HepG2 (cell line): ENCODE results near the gene GSTM4. TPM values are rescaled to one million over a fixed set of nuclear protein-coding genes. Genes with fewer than 3 reads are reported as not detected.
A peak's percentile ranks its signal among the peaks of the same experiment; 100 is the strongest.

Experiments used
- ARID5B ChIP-seq: IDR thresholded peaks from 2 replicates; pipeline ENCODE4 v1.4.0; 2020; ENCODE audit warnings: mild to moderate bottlenecking, missing genetic modification reagents
- HNRNPLL ChIP-seq: fragments of 200-400 bp; formaldehyde crosslinking; IDR thresholded peaks from 2 replicates; pipeline ENCODE4 v1.6.1; 2017; ENCODE audit warnings: mild to moderate bottlenecking, low read depth, low read length; ENCODE audit not compliant: poor library complexity, severe bottlenecking
- HOMEZ ChIP-seq: IDR thresholded peaks from 2 replicates; pipeline ENCODE4 v1.6.1; 2016; ENCODE audit warnings: low read depth
- KLF12 ChIP-seq: sonication (generic); formaldehyde crosslinking; IDR thresholded peaks from 2 replicates; pipeline ENCODE4 v1.4.0; 2020; ENCODE audit warnings: missing genetic modification reagents, borderline replicate concordance
- MED8 ChIP-seq: sonication (generic); formaldehyde crosslinking; IDR thresholded peaks from 2 replicates; pipeline ENCODE4 v1.8.1; 2023; ENCODE audit warnings: mild to moderate bottlenecking, missing genetic modification reagents; ENCODE audit not compliant: insufficient replicate concordance
- MEF2D ChIP-seq: sonication (generic); formaldehyde crosslinking; IDR thresholded peaks from 2 replicates; pipeline ENCODE4 v1.5.1; 2020; ENCODE audit warnings: mild to moderate bottlenecking, missing genetic modification reagents
- NFE2L1 ChIP-seq: sonication (generic); formaldehyde crosslinking; IDR thresholded peaks from 2 replicates; pipeline ENCODE4 v1.4.0; 2020; ENCODE audit warnings: missing genetic modification reagents, mild to moderate bottlenecking, borderline replicate concordance
- REL ChIP-seq: sonication (generic); formaldehyde crosslinking; conservative IDR thresholded peaks from 2 replicates; pipeline ENCODE4 v1.8.0; 2022; ENCODE audit warnings: mild to moderate bottlenecking, missing genetic modification reagents, moderate library complexity
- SALL1 ChIP-seq: sonication (generic); formaldehyde crosslinking; IDR thresholded peaks from 2 replicates; pipeline ENCODE4 v1.8.0; 2022; ENCODE audit warnings: mild to moderate bottlenecking, missing genetic modification reagents
- SP1 ChIP-seq, 2 experiments: fragments of 450-650 bp in 1 of 2; sonication (generic) in 1 of 2; formaldehyde crosslinking in 1 of 2; IDR thresholded peaks; 2 replicates each; pipeline versions ENCODE4 v1.4.0 to v1.6.1; 2016 to 2020; ENCODE audit warnings: missing genetic modification reagents in 1 of 2
- STAG1 ChIP-seq: sonication (generic); formaldehyde crosslinking; IDR thresholded peaks from 2 replicates; pipeline ENCODE4 v1.4.0; 2020; ENCODE audit warnings: missing genetic modification reagents
- TAF15 ChIP-seq: fragments of 200-400 bp; formaldehyde crosslinking; IDR thresholded peaks from one replicate; pipeline ENCODE4 v1.6.1; 2018; ENCODE audit warnings: mild to moderate bottlenecking, low read depth, low read length; ENCODE audit not compliant: poor library complexity, severe bottlenecking
- TMF1 ChIP-seq: sonication (generic); formaldehyde crosslinking; IDR thresholded peaks from 2 replicates; pipeline ENCODE4 v1.8.1; 2022; ENCODE audit warnings: low read depth, missing genetic modification reagents
- ZFP1 ChIP-seq: IDR thresholded peaks from 2 replicates; pipeline ENCODE4 v1.6.1; 2016
- ZMAT5 ChIP-seq: sonication (generic); formaldehyde crosslinking; IDR thresholded peaks from 2 replicates; pipeline ENCODE4 v1.5.0; 2020; ENCODE audit warnings: mild to moderate bottlenecking, low read depth, missing genetic modification reagents, borderline replicate concordance
- ZNF180 ChIP-seq: sonication (generic); formaldehyde crosslinking; IDR thresholded peaks from 2 replicates; pipeline ENCODE4 v1.4.0; 2020; ENCODE audit warnings: low read depth, missing genetic modification reagents, borderline replicate concordance
- ZNF331 ChIP-seq: sonication (generic); formaldehyde crosslinking; IDR thresholded peaks from 2 replicates; pipeline ENCODE4 v1.4.0; 2020; ENCODE audit warnings: missing genetic modification reagents
- ZNF382 ChIP-seq: sonication (generic); formaldehyde crosslinking; IDR thresholded peaks from 2 replicates; pipeline ENCODE4 v1.5.0; 2020; ENCODE audit warnings: missing genetic modification reagents, mild to moderate bottlenecking, borderline replicate concordance
- ZNF430 ChIP-seq: sonication (generic); formaldehyde crosslinking; IDR thresholded peaks from 2 replicates; pipeline ENCODE4 v1.9.0; 2021; ENCODE audit warnings: mild to moderate bottlenecking, missing genetic modification reagents
- ZNF703 ChIP-seq: sonication (generic); formaldehyde crosslinking; IDR thresholded peaks from 2 replicates; pipeline ENCODE4 v1.5.1; 2020; ENCODE audit warnings: missing genetic modification reagents, mild to moderate bottlenecking, moderate library complexity, borderline replicate concordance
- ZNF740 ChIP-seq: sonication (generic); formaldehyde crosslinking; IDR thresholded peaks from 2 replicates; pipeline ENCODE4 v1.4.0; 2020; ENCODE audit warnings: missing genetic modification reagents
- ZNF782 ChIP-seq: sonication (generic); formaldehyde crosslinking; IDR thresholded peaks from 2 replicates; pipeline ENCODE4 v1.4.0; 2020; ENCODE audit warnings: missing genetic modification reagents, mild to moderate bottlenecking, borderline replicate concordance
- ZSCAN31 ChIP-seq: sonication (generic); formaldehyde crosslinking; IDR thresholded peaks from 2 replicates; pipeline ENCODE4 v1.5.0; 2020; ENCODE audit warnings: low read depth, mild to moderate bottlenecking, missing genetic modification reagents
- polyA plus RNA-seq, 8 experiments: library from polyadenylated mRNA; depleted of rRNA in 3 of 8; stranded (reverse) in 7 of 8; unstranded in 1 of 8; fragments of >200 nt; fragmentation: Illumina TruSeq in 4 of 8; extraction: Trizol in 4 of 8; gene quantifications; 2 replicates each; pipeline versions ENCODE4 v1.2.1 to v1.2.3, GENCODE V29; 2011 to 2016; ENCODE audit warnings: low read depth in 4 of 8, missing spikeins in 1 of 8, mixed read lengths in 1 of 8; ENCODE audit not compliant: insufficient read depth in 1 of 8
- total RNA-seq, 5 experiments: library from RNA; depleted of rRNA; stranded (reverse); fragments of >200 nt; fragmentation: Illumina TruSeq; extraction: Trizol; gene quantifications; 2 replicates each; pipeline ENCODE4 v1.2.3, GENCODE V29; 2016; ENCODE audit warnings: low read depth in 1 of 5

Gene GSTM4
- total and polyA plus RNA-seq, 2 of the 13 experiments (the other 11 are each of a cell fraction or from before 2014, with no cell fraction given) = 25.3 to 40.8 TPM

GRCh38 chr1:109619576-109620400, 36.1 kb upstream of the GSTM4 start, which contains the start of the genes AMPD2 and GNAT2 (continued):
- 0 out of 2 replicates have a peak, but pooled peaks have one; percentile 17 for TF ChIP-seq ZNF331
- TF ChIP-seq ZNF782 (CRISPR knock-in tag) = no peak
- TF ChIP-seq MED8 (CRISPR knock-in tag) = peak; percentile 76
- TF ChIP-seq ZNF703 (CRISPR knock-in tag) = 0 out of 2 replicates have a peak, but pooled peaks have one; percentile 5
- no peak for TF ChIP-seq NFE2L1 (CRISPR knock-in tag)
- 0 out of 2 replicates have a peak, but pooled peaks have one; percentile 58 for TF ChIP-seq ZFP1 (CRISPR knock-in tag)
- no peak for TF ChIP-seq ZNF382 (CRISPR knock-in tag)
- no peak for TF ChIP-seq REL (CRISPR knock-in tag)
- TF ChIP-seq ZSCAN31 (CRISPR knock-in tag) = peak; percentile 62; the same call in 1 of the 2 replicates
- no peak for TF ChIP-seq STAG1 (CRISPR knock-in tag)
- no peak for TF ChIP-seq ZMAT5 (CRISPR knock-in tag)
- 0 out of 2 replicates have a peak, but pooled peaks have one; percentile 26 for TF ChIP-seq HOMEZ (CRISPR knock-in tag)
- 0 out of 2 replicates have a peak, but pooled peaks have one; percentile 24 for TF ChIP-seq TMF1 (CRISPR knock-in tag)
- peak; percentile 67 for TF ChIP-seq ARID5B (CRISPR knock-in tag)
- peak; percentile 43 for TF ChIP-seq HNRNPLL
- no peak for TF ChIP-seq ZNF430 (CRISPR knock-in tag)
- 0 out of 2 replicates have a peak, but pooled peaks have one; percentile 7 for TF ChIP-seq ZNF740 (CRISPR knock-in tag)
- no peak for TF ChIP-seq ZNF180 (CRISPR knock-in tag)
- peak; percentile 17 for TF ChIP-seq TAF15
- TF ChIP-seq SP1 (IDR thresholded peaks at IDR 0.05) = no peak
- TF ChIP-seq SP1 (CRISPR knock-in tag; IDR thresholded peaks at IDR 0.05) = peak; percentile 73
- TF ChIP-seq MEF2D (CRISPR knock-in tag) = no peak
- 0 out of 2 replicates have a peak, but pooled peaks have one; percentile 60 for TF ChIP-seq KLF12 (CRISPR knock-in tag)
- TF ChIP-seq SALL1 (CRISPR knock-in tag) = peak; percentile 74
